OCI-LY1 (cell line): ENCODE measurements around the gene CCDC9B.

ENCODE experiments used
- CTCF ChIP-seq: fragments of 200-600 bp; sonication (generic), shearing (Covaris generic); IDR thresholded peaks from 2 replicates; pipeline ENCODE4 v1.5.1; 2017; ENCODE audit warnings: mild to moderate bottlenecking, antibody characterized with exemption, low read length, moderate library complexity, mixed read lengths
- EZH2 ChIP-seq: fragments of 200-600 bp; sonication (generic), shearing (Covaris generic); IDR thresholded peaks from 2 replicates; pipeline ENCODE4 v1.8.0; 2017; ENCODE audit warnings: borderline replicate concordance, mixed run types, mild to moderate bottlenecking, antibody characterized with exemption, low read length, moderate library complexity, mixed read lengths

- no peak for TF ChIP-seq CTCF
- TF ChIP-seq EZH2, result no peak
Observed at GRCh38 chr15:40365016-40365415, 24.3 kb upstream of the CCDC9B start.
